CD4-positive, alpha-beta T cell treated with Interleukin-15 for 4 hours (primary cell): ENCODE results near the gene PPFIBP2.

ENCODE experiments used
- DNase-seq: peaks from one replicate; pipeline ENCODE4 v3.0.0-alpha.2; 2020; ENCODE audit warnings: low spot score

PPFIBP2 gene

DNA sequence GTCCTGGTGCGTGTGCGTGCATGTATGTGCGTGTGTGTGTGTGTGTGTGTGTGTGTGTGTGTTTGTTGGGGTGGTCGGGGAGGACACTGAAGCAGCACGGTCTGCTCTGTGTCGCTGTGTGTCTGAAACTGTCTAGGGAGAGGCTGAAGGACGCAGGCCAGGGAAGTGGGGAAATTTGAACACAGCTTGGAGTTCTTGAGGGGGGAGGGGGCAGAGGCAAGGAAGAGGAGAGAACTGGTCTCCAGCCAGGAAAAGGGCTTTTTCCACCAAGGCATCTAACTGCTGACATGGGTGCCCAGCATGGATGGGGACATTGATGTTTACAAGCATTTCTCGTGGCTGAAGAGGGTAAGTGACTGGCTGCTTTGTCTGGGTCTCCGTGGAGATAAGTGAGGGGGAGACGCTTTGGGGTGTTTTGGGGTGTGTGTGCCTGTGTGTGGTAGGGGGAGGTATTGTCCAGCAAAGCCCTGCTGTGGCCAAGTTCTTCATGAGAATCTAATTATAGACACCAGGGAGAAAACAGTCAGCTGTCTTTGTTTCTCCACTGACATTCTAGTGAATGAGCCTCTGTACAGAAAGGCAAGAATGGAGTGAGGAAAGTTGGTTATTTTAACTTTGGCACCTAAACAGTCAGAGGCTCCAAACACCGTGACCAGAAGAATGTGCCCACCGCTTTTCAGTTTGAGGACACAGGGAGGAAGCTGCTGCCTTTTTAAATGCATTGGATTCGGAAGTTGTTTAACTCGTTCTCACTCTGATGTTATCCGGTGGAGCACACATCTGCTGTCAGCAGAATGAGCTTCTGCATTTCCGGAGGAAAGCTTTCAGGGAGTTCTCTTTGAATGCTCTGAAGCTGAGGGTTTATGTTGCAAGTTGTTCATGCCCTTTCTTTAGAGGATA, 63.7 kb downstream of the PPFIBP2 start:
- peak; percentile 12 for DNase-seq

DNA sequence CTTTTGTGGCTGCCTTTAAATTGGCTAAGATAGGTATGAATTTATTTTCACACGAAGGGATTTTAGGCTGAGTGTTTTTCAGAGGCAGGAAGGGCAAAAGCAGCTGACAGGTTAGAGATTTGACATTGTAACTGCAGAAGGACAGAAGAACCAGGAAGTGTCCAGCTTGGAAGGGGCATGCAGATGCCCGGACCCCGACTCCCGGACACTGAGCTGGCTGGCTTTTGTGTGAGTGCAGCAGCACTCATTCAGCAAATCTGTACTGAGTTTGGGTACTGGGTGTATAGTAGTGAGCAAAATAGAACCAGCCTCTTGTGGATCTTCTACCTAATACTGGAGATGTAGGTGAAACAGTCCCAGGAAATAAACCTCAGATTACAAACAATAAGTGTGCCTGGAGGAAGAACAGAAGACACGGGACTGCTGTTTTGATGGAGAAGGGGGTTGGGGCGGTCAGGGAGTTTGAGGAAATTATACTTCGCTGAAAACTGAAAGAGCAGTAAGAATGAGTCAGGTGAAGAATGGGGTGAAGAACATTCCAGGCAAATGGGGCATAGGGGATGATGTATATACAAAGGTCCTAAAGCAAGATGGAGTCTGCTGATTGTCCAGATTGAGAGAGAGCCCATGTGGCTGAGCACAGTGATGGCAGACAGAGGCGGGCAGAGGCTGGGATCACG, 64.6 kb downstream of the PPFIBP2 start:
- DNase-seq = no peak

DNA sequence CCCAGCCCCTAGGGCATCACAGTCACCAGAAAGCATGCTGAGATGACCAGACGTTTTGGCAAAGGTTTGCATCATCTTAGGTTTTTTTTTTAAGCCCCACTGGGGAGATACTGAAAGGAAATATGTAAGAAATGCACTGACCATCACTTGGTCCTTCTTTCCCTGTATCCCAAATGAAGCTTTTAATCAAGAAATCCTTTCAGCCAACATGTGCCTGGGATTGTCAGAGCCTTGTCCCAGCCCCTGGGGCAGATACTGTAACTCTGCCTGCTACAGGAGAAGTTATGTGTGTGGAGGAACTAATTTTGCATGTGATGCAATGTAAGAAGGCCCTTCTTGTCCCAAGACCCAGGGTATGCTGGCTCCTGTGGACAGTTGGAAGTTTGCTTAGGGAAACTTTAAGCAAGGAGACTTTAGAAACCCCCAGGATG, 65.6 kb downstream of the PPFIBP2 start:
- DNase-seq = no peak

DNA sequence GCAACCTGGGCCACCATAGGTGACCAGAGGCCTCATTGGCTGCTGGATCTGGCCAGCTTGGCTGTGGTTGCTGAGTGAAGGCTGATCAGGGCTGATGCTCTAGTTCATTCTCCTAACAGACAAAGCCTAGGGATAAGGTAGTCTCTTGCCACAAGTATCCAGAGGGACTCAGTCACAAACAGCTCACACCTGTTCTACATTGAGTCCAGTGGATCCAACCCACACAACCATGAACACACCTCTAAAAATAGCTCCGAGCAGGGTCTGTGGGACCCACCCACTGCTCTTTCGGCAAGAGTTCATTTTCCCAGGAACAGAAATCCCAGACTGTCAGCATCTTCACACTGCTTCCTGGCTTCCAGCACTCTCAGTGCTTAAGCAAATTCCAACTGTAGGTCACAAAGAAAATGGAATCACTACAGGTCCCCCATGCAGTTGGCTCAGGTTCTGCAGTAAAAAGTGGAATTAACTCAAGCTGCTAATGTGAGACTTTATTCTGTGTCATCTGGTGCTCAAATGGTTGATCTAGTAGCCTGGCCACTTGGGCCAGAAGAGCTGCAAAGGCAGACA, 67.3 kb downstream of the PPFIBP2 start:
- DNase-seq = no peak

DNA sequence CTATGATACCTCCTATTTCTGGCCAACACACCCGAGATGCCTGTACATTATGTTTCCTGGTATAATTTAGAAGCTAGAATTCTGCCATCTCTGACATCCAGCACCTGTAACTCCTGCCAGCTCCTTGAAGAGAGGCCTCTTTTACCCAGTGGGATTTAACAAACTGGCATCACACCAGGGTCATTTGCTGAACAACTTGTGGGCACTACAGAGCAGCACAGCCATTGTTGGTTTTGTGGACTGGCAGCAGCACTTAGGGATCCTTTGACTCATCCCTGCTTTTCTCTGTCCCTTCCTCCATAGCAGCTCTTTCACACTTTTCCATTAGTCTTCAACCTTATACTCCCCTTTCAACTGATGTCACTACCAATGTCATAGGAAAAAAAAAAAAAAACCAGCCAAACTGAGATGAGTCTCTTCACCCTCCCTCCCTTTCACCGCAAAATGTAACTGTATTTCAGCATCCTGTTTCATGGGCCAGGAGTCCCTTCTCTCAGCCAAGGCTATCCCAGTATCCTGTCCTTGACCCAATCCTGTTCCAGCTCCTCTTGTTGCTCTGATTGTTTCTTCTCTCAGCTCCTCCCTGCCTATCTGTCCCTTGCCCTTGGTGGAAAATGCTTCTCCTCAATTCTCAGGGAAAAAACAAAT, 68.7 kb downstream of the PPFIBP2 start:
- DNase-seq = no peak

DNA sequence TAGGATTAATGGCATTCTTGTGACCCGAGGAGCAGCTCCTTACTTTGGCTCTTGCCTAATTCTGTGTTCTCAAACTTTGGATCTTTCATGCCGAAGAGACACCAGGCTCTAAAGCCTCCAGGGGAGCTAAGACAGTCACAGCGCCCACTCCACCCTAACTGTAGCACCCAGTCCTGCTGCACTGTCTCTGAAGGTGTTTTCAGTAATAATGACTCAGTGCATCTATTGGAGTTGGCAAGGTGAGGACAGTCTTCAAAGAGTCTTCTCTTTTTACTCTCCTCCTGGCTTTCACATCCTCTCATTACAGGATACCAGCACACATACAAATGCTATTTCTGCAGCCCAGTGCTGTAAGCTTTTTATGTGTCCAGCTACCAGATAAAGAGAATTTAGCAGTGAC, 69.4 kb downstream of the PPFIBP2 start:
- DNase-seq = no peak

DNA sequence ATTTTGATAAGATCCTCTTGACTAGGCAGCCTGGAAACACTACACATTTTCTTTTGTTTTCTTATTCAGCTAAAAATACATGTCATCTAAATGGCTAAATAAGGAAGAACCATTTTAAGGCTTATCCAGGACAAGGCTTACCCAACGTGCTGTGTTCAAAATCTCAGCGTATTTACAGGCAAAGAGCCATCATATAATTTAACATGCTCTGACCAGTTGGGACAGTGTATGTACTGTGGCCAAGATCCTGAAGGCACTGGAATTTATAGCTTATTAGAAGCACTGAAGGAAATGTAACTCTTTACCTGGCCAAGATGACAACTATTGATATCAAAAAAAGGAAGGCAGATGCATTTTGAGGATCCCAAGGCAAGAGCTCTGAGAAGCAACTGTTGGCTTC, 71.1 kb downstream of the PPFIBP2 start:
- DNase-seq = no peak

DNA sequence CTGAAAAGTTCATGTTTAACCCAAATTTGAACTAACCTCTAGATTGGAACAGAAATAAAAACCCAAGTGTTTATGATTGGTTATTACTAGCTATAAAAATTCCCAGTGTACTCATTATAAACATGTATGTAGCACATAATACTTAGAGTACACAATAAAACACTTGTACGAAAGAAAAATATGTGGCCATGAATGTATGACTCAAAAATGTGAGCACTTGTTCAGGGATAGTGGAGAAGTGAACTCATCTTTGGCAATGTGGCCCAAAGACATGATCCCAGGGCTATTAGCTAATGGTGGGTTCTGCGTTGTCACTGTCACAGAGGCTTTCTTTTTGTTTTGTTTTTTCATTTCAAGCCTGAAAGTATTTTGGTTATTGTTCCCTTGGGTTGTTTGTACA, 72.0 kb downstream of the PPFIBP2 start:
- DNase-seq = no peak

DNA sequence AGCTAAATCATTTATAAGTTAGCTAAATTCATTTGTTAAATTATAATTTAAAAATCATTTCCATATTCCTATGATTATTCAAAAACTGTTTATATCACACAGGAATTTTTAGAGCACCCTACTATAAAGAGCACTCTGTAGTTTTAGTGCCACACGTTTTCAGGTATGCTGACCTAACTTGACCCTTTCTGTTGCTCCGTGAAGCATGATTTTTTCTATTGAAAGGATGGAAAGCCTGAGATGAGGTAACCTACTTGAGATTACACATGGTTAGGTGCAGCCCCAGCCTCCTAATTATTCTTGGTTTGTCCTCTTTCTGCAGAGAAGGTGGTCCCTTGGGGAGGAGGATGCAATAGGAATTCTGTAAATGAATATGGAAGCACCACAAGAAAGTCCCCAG, 72.6 kb downstream of the PPFIBP2 start:
- DNase-seq = no peak

DNA sequence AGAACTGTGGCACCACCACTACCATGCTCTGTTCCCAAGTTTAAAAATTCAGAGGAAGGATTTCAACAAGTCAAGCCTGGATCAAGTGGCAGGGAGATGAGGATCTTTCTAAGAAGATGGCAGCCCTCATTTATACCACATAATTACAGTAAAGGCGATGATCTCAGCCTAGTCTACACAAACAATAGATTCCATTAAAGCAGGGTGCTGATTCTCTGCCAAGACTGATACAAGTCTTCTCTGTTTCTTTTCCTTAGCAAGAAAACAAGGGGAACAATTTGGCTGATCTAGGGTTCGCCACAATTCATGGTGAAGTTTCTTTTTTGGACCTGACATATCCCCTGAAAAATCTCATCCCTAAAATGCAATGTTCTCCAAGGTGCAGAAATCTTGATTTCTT, 73.9 kb downstream of the PPFIBP2 start:
- DNase-seq = no peak

DNA sequence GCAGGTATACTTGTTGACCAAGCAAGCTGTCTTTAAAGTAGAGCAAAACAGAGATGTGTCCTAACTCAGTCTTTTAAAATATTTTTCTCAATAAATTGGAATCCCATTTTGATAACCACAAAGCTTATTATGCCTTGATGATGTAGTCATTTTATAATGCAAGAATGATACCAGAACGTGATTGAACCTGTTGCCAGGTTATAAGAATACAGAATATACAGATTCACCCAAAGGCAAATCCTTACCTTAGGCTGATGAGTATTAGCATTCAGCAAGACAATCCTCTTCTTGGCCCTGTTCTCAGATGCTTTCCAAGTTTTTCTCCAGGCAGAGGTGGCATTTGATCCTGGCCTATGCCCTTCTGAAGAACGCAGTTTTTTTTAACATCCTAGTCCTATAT, 76.1 kb downstream of the PPFIBP2 start:
- no peak for DNase-seq

DNA sequence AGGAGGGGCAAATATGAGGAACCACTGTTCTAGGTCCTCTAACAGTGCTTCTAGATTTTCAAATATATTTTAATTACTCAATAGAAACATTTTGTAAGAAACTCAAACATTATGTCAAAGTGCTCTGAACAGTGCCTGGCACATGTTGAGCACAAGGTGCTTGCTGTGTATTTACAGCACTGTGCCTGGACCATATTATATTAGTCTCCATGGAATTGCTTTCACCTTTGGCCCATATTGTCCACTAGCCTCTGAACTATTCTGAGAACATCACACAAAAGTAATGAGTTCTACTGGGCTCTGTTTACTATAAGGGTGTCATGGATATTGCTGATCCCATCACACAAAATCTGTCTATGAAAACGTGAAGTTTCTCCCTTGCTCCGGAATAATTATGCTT, 76.7 kb downstream of the PPFIBP2 start:
- DNase-seq = no peak

DNA sequence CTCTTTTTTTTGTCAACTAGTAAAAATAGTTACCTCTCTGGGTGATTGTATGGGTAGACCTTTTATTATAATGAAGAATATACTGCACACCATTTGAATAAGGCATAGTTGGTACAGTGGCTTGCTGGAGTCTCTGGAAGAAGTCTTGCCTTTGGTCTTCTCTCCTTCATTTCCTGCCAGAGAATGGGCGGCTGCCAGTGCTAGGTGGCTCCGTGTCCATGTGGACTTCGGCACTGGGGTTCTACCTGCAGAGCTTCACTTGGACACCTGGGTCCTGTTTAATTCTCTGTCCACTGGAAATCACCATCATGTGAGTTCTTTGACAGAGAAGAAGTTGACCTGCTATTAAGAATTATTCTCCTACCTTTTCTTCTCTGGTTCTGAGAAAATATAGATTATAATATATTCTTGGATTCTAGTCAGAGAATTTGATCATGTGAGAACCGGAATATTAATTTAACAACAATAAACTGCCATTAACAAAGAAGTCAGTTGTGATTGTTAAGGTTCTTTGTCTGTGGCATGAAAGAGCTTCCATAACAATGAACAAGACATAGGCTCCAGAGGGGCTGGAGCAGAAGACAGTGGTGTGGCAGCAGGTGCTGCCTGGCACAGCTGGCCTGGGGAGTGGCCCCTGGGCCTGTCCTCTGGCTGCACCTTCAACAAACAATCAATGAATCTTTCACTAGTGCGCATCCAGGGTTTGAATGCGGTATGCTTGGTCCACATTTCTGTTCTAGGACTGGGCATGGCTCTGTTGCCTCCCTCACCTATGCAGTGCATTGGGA, 77.5 kb downstream of the PPFIBP2 start:
- DNase-seq = no peak

DNA sequence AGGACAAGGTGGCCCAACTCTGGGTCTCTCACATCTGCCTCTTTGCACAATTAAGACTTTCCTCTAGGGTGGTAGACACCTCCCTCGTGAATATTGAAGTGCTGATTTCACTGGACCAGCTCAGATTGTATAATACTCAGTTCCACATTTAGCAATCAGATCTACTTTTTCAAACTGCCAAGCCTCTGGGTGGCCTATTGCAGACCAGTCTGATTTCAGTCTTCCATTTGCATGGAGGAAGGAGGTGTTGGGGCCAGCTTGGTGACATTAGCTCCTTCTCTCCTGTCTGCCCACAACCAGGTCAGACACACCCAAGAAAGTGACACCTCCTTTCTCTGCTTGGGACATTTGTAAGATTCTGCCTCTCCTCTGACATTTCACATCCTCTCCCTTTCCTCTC, 78.2 kb downstream of the PPFIBP2 start:
- DNase-seq = no peak

DNA sequence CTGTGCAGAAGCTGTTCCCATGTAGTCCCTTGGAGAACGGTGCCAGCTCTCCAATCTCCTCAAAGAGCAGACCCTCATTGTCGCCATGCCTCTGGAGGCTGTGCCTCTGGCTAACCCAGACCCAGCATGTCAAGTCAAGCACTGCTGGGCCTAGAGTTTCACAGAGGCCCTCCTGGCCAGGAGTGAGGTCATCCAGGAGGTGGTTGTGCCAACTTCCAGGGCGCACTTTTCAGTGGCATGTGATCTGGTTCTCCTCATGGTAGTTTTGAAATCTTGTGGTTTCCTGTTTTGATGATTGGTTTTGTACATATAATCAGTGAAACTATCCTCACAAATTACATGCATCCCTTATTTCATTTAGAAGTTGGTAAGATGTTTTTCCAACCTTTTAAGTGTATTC, 78.9 kb downstream of the PPFIBP2 start:
- DNase-seq = no peak

DNA sequence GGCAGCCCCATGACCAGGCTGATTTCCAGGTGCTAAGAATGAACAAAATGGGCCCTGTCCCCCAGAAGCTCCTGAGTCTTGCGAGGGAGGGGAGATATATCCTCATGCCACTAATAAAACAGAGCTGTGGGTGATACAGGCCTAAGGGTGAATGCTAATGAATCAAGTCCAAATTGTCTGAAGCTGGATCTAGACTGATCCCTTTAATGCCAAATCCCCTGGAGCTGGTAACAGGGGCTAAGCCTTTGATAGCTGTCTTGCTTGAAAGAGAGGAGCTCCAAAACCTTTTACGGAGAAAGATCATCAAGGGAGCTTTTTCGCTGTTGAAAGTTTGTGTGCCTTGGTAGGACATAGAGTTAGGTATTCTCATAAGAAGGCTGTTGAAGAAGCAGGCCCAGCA, 79.7 kb downstream of the PPFIBP2 start:
- DNase-seq = no peak

DNA sequence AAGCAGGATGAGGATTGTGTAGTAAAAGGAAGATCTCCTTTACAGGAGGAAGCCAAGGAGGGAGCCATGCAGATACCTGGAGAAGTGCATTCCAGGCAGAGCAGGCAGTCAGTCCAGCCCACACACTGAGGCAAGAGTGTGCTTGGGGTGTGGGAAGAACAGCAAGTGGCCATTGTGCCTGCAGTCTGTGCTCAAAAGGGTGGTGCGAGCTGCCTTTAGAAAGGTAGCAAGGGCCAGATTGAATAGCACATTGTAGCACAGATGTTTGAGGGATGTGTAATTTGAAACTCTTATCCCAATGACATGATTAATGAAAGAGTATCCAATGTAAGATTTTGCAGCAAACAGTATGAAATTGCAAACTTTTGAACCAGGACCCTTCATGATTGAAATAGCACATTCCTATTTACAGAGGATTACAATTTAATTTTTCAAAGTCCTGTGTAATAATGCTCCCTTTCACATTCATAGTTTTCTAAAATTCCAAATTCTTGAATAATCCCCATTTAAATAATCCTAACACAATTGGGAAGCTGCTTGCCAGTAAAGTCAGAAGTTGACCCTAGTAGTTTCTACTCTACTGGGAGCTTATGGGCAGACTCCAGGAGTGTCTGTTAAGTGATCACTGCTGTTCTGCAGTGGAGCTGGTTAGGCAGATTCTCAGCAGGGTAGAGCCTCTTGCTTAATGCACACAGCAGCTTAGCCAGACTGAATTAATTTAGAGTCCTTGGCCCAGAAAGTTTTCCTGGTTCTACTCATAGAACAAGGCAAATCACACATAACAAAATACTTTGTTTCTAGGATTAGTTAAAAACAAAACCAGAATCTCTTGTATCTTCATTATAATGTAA, 81.4 kb downstream of the PPFIBP2 start:
- DNase-seq = no peak

DNA sequence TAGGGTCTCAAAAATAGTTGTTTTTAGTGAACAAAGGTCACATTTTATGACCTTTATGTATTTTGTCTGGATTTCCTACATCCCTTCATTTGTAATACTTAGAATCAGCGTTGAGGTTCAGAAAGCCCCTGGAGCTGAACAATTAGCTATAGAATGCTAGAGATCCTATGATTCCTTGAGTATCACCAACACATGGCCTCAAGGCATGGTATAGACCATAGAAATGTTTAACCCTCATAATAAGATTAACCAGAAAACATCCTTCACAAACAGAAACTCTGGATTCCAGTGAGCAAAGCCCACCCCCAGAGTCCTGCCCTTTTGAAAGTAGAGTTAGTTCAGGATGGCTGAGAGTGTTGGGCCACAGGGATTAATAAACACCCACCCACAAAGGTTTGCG, 82.2 kb downstream of the PPFIBP2 start:
- no peak for DNase-seq

DNA sequence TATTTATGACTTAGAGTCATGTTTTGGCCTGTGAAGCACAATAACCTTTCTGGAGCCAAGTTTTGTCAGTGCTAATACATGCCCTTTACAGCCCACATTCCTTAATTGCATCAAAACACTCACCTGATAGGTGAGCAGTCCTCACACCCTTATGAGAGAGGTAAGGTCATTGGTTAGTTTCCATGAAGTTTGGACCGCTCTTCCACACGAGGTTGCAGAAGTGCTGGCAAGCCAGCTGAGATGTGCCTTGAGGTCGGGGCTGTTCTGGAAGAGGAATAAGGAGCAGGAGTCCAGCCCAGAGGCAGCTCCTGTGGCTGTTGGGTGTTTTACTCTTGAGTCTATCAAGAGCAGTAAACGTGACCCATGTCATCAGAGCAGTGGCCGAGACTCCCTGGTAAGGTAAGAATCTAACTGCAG, 83.2 kb downstream of the PPFIBP2 start:
- no peak for DNase-seq

DNA sequence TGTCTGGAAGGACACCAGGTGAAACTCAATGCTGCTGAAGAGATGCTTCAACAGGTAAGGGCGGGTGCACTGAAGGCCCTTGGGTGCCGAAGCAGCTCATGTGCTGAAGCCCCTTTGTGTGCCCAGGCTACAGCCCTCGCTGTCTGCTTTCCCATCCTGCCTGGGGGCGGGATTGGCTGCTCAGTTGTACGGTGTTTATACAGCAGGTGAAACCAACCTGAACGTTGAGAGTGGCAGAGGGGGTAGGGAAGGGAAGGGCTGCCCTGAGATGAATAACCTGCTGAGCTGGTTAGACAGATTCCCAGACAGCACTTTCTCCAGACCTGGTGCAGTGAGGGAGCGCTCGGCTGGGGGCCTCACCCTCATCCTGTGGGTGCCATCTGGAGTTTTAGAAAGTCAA, 83.8 kb downstream of the PPFIBP2 start:
- DNase-seq = no peak

DNA sequence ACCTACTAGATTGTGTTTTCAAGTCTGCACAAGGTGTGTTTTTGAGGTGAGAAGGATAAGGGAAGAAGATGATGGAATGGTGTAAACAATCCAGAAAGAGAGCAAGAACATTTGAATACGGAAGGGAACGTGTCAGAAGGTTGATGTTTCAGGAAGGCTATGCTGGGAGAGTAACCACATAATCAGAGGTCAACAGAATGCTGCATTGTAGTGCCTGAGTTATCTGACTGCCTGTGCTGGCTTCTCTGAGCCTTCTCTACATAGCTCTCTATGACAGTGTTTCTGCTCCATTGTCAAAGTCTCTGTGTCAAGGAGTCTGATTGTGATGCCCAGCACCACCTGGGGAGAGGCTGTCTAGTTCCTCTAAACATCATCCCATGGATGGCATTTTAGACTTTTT, 85.4 kb downstream of the PPFIBP2 start:
- no peak for DNase-seq
